HG03469 (cell line): ENCODE measurements around the gene ASPDH.

Experiments used
- ATAC-seq: cut with Tn5 transposase; IDR thresholded peaks from one replicate; pipeline ENCODE4 v1.9.1; 2021; ENCODE audit warnings: mild to moderate bottlenecking, moderate library complexity, moderate number of reproducible peaks; ENCODE audit not compliant: unreplicated experiment

The ASPDH gene

DNA sequence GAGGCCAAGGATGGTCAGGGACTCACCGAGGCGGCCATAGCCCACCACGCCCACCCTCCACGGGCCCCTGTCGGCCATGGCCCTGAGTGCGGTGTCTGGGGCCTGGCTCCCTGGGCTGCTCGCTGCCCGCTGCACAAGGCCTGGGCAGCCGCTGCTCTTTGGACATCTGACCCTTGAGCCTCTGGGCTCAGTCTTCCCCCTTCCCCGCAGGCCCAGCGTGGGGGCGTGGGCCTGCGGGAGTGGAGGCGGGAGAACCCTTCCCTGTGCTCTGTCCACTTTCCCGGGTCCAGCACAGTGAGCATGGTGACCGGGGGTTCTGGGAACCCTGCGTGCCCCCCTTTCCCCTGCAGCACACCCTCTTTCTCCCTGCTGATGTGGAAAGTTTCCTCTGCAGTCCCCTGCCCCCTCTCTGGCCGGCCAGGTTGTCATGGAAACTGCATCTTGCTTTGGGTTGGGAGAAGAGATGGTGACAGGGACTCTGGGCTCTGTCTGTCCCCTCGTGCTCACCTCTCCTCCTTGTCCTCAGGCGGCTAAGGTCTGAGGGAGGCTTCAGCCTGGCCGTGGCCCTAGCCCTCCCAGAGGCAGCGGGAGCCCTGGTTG lies at the start of gene ASPDH:
Gene ASPDH, minus strand, starts transcription at position 168 of the 600 bp plus-strand sequence. Its CDS starts 90 bp downstream, at position 78.
- ATAC-seq: no peak

DNA sequence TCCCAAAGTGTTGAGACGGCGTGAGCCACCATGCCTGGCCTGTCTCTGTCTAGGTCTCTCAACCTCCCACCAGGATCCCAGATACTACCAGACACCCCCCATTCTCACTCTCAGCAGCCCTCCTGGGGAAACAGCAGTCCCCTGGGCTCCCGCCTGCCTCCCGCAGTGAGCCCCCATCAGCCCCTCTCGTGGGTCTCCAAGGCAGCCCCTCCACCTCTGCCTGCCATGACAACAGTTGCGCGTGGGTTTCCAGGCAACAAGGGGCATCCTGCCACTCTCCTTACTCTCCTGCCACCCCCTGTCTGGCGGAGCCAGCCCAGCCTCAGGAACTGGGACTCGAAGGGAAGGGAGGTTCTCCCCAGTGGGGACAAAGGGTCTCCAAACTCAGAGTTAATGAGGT lies 49.3 kb upstream of the ASPDH start:
- ATAC-seq: no peak

DNA sequence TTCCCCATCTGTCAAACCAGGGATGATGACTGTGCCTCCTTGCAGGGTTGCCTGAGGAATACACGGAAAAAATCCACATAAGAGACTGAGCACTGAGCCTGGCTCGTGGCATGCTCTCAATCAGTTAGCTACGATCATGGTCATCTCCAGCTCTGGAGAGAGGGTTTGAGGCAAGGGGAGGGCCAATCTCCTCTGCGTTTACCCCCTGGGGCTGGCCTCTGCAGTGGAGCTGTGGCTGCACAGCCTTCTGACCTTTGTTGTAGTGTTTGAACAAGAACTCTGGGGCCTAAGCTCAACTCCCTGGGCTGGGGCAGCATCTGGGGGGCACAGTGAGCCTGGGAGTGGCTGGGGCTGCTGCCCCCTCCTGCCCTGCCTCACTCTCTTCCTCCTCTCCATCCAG lies 48.6 kb upstream of the ASPDH start:
- no peak for ATAC-seq

DNA sequence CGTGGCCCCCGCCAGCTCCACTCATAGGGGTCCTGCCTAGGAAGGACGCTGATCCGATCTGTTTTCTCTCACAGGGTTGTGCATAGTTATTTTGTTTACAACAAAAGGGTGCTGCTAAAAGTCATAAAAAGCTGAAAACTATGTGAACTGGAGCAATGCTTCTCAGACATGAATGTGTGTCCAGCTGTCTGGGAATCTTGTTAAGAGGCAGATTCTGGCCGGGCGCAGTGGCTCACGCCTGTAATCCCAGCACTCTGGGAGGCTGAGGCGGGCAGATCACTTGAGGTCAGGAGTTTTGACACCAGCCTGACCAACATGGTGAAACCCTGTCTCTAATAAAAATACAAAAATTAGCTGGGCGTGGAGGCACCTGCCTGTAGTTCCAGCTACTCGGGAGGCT lies 45.9 kb upstream of the ASPDH start:
- ATAC-seq: no peak

DNA sequence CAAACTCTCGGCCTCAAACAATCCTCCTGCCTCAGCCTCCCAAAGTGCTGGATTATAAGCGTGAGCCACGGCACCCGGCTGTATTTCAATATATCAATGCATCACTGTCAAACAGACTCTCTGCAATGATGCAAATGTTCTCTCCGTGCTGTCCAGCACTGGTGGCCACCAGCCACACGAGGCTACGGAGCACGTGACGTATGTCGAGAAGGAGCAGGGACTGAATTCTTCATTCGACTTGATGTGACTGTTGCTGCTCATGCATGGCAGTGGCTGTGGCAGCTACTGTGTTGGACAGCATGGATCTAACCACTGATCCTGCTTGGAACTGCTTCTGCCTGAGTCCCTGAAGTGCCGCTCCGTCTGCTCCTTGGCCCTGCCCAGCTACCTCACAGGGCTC lies 44.7 kb upstream of the ASPDH start:
- ATAC-seq: no peak

DNA sequence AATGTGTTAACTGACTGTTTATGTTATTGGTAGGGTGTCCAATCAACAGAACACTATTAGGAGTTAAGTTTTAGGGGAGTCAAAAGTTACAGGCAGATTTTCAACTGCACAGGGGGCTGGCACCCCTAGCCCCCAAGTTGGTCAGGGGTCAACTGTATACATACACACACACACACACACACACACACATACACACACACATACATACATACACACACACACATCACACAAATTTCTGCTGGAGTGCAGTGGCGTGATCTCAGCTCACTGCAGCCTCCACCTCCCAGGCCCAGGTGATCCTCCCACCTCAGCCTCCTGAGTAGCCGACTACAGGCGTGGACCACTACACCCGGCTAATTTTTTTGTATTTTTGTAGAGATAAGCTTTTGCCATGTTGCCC lies 44.3 kb upstream of the ASPDH start:
- ATAC-seq: no peak

DNA sequence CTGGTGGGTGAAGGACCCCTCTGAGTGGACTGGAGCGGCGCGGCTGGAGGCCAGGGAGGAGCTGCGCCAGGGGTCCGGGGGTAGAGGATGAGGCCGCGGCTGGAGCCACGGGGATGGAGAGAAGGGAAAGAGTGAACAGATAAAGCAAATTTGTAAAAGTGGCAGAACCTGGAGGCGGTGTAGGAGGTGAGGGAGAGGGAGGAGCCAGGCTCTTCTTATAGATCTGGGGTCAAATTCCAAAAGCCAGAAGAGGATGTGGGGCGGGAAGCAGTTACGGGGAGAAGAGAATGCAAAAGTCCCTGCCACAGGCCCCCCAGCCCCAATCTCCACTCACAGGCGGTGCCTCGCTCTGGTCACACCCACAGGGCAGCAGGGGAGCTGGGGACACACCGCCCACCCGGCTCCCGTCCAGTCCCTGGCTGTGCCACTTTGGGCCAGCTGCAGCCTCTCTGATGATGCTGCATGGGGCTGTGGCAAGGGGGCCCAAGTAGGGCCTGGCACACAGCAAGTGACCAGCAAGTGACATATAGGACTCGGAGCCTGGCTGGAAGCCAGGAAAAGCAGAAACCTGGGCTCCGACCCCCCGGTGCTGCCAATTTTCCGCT lies 43.4 kb upstream of the ASPDH start:
- ATAC-seq: no peak

DNA sequence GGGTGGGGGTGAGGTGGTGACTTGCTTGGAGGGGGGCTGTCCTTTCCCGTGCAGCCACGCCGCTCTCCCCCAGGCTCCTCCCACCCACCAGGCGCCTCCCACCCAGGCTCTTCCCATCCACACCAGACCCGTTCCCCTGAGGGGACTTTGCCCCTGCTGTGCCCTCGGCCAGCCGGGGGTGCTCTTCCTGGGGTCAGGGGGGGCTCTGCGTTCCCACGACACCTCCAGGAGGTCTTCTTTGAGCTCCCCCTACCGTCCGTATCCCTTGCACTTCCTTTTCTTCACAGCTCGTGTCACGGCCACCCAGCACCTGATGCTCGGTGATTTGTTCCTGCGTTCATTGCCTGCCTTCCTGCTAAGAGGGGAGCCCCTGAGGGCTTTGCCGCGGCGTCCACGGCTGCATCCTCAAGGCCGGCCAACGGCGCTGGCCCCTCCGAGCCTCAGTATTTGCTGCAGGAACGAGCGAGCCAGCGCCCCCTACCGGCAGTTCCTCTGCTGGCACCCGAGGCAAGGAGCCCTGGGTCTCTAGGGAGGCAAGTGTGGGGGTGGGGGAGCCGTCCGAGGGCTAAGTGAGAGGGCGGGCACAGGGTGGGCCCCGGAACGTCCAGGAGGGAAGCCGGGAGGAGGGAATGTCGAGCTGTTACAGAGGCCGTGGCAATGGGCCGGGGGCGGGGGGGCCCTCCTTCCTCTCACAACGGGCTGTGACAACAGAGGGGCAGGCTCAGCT lies 42.7 kb upstream of the ASPDH start:
- ATAC-seq: no peak

DNA sequence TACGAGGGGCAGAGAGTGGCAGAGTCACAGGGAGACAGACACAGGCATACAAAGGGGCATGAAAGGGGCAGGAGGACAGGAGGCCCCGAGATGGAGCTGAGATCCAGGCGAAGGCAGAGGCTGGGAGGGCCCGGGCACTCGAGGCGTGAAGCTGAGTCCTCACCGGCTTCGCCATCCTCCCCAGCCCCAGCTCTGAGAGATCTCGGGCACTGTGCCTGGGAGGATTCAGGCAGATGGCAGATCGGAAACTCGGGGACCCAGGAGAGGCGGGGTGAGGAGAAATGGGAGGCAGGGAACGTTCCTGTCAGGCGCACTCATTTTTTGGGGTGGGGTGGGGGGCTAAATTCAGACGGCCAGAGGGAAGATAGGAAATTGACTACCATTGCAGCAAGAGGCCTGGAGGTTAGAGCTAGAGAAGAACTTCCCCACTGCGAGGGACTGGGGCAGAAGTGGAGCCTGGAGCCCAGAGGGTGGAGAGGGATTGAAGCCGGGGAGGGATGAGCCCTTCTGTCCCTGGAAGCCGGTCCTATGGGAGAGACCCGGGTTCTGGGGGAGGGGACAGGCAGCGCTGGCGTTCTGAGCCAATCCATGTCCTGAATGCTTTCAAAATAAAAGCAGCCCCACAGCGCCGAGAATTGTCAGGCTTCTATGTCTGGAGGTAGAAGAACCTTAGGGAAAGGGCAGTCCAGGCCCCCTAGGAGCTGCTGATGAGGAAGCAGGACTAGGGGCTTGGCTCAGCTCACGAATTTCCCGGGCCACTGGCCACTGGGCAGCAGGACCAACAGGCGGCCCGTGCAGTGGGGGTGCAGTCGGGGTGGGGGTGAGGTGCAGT lies 42.0 kb upstream of the ASPDH start:
- no peak for ATAC-seq

DNA sequence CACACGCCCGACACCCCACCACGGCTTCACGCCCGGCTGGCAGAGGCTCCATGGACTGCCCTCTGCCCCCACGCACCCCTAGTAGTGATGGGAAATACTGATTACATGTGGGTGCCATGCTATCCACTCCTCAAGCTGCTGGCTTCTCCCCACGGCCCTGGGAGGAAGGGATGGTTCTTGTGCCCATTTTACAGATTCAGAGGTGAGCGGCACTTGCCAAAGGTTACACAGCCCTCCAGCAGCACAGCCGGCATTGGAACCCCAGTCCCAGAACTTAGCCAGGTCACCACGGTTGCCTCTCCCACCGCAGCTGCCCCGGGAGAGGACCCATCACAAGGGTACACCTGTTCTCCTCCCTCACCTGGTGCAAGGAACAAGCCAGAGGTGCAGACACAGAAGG lies 41.3 kb upstream of the ASPDH start:
- ATAC-seq: no peak

DNA sequence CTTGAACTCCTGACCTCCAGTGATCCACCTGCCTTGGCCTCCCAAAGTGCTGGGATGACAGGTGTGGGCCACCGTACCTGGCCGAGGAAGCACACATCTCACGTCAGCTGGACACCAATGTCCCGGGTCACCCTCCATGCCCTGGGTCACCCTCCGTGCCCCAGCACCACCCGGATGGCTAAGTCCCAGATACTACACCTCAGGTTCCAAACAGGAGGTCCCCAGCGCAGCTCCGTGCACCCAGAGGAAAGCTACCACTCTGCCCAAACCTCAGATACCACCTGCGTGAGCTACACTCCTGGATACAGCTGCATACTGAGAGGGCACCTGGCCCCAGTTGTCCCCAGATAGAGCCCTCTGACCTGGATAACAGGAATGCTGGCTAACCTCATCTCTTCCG lies 40.5 kb upstream of the ASPDH start:
- ATAC-seq: no peak

DNA sequence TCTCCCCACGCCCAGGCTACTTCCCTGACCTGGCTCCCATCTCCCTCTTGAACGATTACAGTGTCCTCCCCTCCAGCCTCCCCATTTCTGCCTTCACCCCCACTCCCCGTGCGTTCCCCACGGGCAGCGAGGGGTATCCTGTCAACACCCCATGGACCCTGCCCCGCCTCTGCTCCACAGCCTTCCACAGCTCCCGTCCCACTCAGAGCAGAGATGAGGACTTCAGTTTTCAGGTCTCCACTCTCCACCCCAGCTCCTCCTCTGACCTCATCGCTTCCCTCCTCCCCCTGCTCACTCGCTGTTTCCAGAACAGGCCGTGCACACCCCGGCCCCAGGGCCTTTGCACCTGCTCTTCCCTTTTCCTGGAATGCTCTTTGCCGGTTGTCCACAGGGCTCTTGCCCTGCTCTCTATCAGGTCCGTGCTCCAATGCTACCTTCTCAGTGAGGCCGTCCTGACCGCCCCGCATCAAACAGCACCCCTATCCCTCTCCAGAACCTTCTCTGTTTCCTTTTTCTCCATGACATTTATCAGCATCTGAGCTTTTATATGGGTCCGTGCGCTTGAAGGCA lies 39.5 kb upstream of the ASPDH start:
- ATAC-seq: no peak

DNA sequence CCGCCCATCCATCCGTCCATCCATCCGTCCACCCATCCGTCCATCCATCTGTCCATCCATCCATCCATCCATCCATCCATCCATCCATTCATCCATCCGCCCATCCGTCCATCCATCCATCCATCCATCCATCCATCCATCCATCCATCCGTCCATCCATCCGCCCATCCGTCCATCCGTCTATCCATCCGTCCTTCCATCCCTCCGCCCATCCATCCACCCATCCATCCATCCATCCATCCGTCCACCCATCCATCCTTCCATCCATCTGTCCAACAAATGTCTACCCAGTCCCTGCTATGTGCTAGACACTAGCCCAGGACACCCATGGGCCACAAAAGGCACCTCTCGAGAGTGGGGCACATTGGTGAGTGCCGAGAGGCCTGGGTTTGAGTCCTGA lies 38.8 kb upstream of the ASPDH start:
- no peak for ATAC-seq

DNA sequence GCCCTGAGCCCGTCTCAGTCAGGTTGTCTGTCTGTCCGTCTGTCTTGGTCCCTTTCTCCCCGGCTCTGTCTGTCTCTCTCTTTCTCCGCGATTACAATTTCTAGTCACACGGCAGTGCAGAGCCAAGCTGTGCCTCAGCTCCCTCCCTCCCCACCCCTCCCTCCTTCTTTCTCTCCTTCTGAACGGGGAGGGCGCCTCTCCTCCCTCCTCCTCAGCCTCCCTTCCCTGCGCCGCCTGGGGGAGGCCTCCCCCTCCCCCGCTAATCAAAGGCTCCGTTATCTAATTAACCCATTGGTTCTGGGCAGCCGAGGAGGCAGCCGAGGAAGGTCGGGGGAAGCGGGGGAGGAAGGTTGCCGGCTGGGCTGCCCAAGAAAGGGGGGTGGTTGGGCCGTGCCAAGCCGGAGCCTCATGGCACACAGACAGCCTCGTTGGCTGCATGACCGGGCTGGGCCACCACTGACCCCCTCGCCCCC lies 38.0 kb upstream of the ASPDH start:
- ATAC-seq: no peak

DNA sequence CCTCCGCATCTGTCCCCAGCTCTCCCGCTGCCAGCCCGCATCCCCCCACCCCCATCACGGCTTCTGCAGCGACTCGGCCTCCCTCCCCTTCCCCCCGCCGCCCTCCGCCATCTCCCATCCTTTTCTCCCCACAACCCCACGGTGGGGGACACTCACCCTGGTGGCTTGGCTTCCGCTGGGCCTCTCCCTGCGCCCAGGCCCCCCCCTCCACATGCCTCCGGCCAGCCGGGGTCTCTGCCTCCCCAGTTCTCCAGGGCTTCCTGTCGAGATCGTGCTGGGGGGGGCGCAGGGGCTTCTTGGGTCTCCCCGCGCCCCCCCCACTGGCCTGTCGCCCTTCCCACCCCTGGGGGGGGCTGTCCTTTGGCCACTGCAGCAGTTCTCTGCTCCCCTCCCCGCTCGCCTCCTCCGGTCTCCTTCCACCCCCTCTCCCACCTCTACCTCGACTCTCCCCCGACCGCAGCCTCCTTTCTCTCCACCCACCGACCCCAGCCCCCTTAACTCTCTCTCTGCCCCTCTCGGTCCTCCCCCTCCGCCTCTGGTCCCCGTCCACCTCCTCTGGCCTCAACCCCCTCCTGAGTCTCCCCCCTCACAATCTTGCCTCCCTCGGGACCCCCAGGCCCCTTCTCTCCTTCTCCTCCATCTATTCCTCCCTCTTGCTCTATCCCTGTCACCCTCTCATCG lies 37.5 kb upstream of the ASPDH start:
- no peak for ATAC-seq

DNA sequence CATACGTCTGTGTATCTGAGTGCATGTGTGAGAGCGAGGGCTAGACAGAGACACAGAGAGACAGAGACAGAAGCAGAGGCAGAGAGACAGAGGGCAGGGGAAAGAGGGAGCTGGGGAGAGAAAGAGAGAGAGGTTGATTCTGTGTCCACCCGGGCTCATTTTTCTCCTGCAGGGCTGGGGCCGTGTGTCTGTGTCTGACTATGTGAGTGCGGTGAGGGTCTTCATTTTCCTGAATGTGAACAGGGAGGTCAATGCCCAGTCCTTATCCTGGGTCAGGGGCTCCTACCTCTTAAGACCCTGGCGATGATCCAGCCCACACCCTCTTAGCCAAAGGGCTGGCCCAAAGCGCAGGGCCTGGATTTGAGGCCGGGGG lies 36.9 kb upstream of the ASPDH start:
- no peak for ATAC-seq

DNA sequence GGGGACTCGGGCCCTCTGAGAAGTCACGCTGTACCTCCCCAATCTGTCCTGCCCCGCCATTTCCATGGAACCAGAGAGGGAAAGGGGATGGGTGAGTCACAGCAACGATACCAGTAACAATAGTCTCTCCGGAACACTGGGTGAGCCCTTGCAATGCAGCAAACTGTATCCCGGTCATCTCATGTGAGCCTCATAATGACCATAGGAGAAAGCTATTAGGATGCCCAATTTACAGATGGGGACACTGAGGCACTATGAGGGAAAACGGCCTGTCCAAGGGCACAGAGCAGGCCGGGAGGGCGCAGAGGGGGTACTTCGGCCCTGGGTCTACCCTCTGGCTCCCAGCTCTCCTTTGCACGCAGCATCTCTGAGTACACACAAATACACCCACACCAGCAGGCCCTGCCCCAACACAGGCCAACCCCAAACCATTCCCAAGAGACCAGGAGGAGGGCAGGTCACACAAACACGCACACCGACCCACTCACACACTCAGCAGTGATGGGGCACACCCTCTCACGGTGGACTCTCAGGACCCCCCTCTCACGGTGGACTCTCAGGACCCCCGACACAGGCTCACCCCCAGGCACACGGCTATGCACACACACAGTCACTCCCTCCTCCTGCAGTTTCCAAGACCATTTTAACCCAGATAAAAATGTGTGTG lies 36.3 kb upstream of the ASPDH start:
- ATAC-seq: no peak

DNA sequence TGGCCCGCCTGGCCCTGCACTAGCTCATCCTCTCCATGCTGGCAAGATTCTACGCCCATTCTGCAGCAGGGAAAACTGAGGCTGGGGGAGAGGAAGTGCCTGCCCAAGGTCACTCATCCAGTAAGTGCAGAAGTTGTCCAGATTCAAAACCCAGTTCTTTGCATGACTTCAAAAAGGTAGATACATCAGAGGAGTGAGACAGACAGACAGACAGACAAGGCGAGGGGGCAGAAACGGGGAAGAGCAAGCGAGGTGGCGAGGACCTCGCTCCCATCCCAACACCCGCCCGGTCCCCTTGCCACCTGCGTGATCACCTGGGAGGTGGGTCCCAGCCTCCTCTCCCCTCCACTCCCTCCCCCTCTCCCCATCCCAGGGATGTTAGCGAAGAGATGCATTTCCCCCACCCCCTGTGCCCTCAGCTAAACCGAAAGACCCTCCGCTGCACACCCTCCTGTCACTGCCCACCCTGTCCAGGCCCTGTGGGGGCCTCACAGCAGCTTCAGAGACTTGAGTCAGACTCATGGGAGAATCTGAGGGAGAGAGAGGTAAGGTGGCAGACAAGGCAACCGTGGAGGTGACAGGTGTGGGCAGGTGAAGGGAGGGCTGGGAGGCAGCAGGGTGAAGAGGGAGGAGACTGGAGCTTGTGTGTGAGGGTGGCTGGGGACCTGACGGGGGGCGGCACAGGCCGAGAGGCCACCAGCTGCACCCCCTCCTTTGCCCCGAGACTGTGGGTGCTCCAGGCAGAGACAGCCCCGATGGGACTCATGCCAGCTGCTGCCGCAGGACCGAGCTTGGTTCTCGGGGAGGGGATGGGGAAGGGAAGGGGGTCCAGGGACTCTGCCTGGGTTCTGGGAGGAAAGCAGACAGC lies 35.6 kb upstream of the ASPDH start:
- no peak for ATAC-seq
